ENCODE data around the gene RPL27. TPM values are rescaled to one million over a fixed set of nuclear protein-coding genes. Genes with fewer than 3 reads are reported as not detected.

Gene RPL27
- total and polyA plus RNA-seq, 2 of the 8 experiments (the other 6 are each of a cell fraction or from before 2014, with no cell fraction given): 1,415 to 3,779 TPM

GRCh38 chr17:43020030-43020621, 21.9 kb downstream of the RPL27 start (continued):
- TF ChIP-seq ATF2 (IDR thresholded peaks at IDR 0.05; ENCODE audit: low read length) (no peak), E2F6 (IDR thresholded peaks at IDR 0.05) (no peak), RAD21 (IDR thresholded peaks at IDR 0.05 in 1 of 2, conservative IDR thresholded peaks at IDR 0.05 in 1 of 2; ENCODE audit: low read depth in 2 of 2, low read length in 2 of 2) (no peak), RBBP5 (IDR thresholded peaks at IDR 0.05; ENCODE audit: borderline replicate concordance, low read depth, low read length) (no peak), RXRA (IDR thresholded peaks at IDR 0.05; ENCODE audit: insufficient read depth, low read depth, low read length) (no peak), NRF1 (IDR thresholded peaks at IDR 0.05; ENCODE audit: low read depth, low read length) (no peak)

Data from H1 (cell line).